ENCODE results near the gene FAHD2B. TPM values are rescaled to one million over a fixed set of nuclear protein-coding genes. Genes with fewer than 3 reads are reported as not detected.
"Not testable (repeated sequence)": the region's sequence is repeated elsewhere in the genome, so short reads cannot be mapped to it uniquely, and the experiment has no call there.

FAHD2B gene, protein sequence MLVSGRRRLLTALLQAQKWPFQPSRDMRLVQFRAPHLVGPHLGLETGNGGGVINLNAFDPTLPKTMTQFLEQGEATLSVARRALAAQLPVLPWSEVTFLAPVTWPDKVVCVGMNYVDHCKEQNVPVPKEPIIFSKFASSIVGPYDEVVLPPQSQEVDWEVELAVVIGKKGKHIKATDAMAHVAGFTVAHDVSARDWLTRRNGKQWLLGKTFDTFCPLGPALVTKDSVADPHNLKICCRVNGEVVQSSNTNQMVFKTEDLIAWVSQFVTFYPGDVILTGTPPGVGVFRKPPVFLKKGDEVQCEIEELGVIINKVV
- 10 to 100 TPM; 20.9 to 21.5 TPM for total RNA-seq
- polyA plus RNA-seq: 18.5 TPM

DNA sequence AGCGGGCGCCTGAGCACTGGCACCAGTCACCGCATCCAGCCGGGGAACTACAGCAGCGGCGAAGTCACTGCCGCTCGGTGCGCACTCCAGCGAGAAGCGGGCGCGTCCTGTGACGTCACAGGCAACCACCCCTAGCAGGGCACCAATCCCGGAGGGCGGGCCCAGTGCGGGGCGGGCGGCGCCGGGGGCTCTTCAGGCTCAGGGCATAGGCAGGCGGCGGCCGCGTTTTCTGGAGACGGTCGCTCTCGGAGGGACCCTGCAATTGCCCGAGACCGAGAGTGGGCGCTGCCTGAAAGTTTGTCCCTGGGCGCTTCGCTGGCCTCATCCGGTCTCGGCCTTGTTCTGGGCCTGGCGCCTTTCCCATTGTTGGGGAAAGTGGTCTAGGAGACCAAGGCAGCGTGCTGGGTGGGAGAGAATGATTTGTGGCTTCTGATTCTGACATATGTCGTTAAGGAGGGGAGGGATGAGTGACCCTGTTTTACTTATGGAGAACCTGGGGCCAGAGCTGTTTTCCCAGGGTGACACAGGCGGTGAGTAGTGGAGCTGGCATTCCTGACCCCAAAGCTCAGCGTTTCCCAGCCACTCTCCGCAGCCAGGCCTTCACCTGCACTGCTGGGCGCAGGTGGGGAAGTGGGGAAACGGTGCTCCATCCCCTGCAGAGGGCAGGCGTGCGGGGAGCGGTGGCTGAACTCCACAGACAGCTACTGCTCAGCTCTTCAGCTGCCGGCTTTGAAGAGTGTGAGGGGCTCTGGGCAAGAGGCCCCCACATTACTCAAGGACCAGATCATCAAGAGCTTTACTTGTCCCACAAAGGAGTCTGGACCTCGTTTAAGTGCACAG is at the start of gene FAHD2B:
Gene FAHD2B (minus strand): TSS at position 111 of the 840 bp plus-strand sequence. CDS start 3,176 bp downstream, outside the sequence.
- Mint-ChIP-seq H3K4me1 (peaks cover 8 to 19% (median 10%) of the 10 kb centered on the region in 3 donors), H3K4me3 (peak within 1 kb of the TSS; percentile 70 to 86 (median 80)), H3K27me3 (peaks cover 12 to 15% of the 10 kb centered on the region in 2 donors), H3K27ac (peak within 1 kb of the TSS; percentile 71 to 90 (median 86))
- POLR2A ChIA-PET; H3K36me3 ChIP-seq (ENCODE audit: insufficient read depth, low read length); H3K4me1 ChIP-seq (ENCODE audit: insufficient read depth, low read length); H3K9me3 Mint-ChIP-seq; H3K36me3 Mint-ChIP-seq; H3K27ac ChIP-seq (ENCODE audit: low read depth, low read length); H3K27me3 ChIP-seq (ENCODE audit: insufficient read depth, low read length, poor library complexity, severe bottlenecking); H3K4me3 ChIP-seq (ENCODE audit: low read length); H3K9me3 ChIP-seq (ENCODE audit: low read length): not testable (repeated sequence)
- peak; percentile 73 to 91 (median 80) for DNase-seq
- CTCF ChIA-PET: interaction anchor here (1.8 kb wide), 1 partner anchor 18 kb away, joined by 6 read pairs; the partner anchor contains the start of gene ANKRD36

DNA sequence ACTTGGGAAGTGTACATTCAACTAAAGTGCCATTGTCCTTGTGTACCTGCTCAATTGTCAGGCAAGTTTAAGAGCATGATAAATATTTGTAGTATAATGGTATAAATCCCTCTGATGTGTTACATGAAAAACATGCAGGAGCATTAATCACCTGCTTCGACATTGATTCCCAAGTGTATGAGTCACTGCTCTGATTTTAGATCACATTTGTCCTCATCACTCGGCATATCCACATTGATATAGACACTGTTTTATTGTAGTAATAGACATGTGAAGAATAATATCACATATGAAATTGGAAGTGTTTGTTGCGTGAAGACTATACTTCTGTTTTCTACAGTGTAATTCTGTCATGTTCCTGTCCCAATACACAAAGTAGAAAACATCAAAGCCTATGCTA is 49.3 kb upstream of the FAHD2B start:
- peaks cover 0 to 53% (median 22%) of the 10 kb centered on the region in 3 donors for H3K36me3 Mint-ChIP-seq
- H3K9me3 ChIP-seq (ENCODE audit: low read length); H3K27me3 ChIP-seq (ENCODE audit: insufficient read depth, low read length, poor library complexity, severe bottlenecking); H3K27me3 Mint-ChIP-seq; H3K27ac ChIP-seq (ENCODE audit: low read depth, low read length); H3K9me3 Mint-ChIP-seq; DNase-seq; H3K4me1 ChIP-seq (ENCODE audit: insufficient read depth, low read length); CTCF ChIA-PET; H3K4me3 Mint-ChIP-seq; H3K27ac Mint-ChIP-seq; H3K4me1 Mint-ChIP-seq; H3K36me3 ChIP-seq (ENCODE audit: insufficient read depth, low read length); H3K4me3 ChIP-seq (ENCODE audit: low read length): not testable (repeated sequence)
- POLR2A ChIA-PET: interaction anchor here (0.6 kb wide), 1 partner anchor 991 kb away, joined by 3 read pairs; no protein-coding TSS in a partner anchor

DNA sequence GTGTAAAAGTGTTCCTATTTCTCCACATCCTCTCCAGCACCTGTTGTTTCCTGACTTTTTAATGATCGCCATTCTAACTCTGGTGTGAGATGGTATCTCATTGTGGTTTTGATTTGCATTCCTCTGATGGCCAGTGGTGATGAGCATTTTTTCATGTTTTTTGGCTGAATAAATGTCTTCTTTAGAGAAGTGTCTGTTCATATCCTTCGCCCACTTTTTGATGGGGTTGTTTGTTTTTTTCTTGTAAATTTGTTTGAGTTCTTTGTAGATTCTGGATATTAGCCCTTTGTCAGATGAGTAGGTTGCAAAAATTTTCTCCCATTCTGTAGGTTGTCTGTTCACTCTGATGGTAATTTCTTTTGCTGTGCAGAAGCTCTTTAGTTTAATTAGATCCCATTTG is 34.4 kb upstream of the FAHD2B start:
- H3K27me3 Mint-ChIP-seq; H3K9me3 Mint-ChIP-seq; CTCF ChIA-PET; H3K27ac Mint-ChIP-seq; H3K27ac ChIP-seq (ENCODE audit: low read depth, low read length); H3K27me3 ChIP-seq (ENCODE audit: insufficient read depth, low read length, poor library complexity, severe bottlenecking); H3K36me3 ChIP-seq (ENCODE audit: insufficient read depth, low read length); POLR2A ChIA-PET; H3K4me3 ChIP-seq (ENCODE audit: low read length); H3K4me1 ChIP-seq (ENCODE audit: insufficient read depth, low read length); DNase-seq; H3K4me3 Mint-ChIP-seq; H3K9me3 ChIP-seq (ENCODE audit: low read length): not testable (repeated sequence)
- Mint-ChIP-seq H3K36me3 (peaks cover 12 to 31% (median 12%) of the 10 kb centered on the region in 3 donors), H3K4me1 (peaks cover 0 to 10% (median 5%) of the 10 kb centered on the region in 3 donors)

DNA sequence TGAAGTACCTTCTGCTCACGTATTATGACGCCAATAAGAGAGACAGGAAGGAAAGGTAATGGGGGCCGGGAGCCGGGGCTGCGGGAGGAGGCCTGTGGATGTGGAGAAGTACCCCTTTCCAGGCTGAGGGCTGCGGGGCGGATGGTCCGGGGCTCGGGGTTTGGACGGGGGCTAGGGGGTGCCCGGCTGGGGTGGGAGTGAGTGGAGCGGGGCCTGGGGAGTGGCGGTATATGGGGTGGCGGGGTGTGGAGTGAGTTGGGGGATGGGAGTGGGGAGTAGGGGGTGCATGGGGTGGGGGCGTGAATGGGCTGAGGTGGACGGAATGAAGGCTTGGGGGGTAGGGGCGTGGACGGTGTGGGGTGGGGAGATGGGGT is 19.2 kb upstream of the FAHD2B start:
- CTCF ChIA-PET: interaction anchor here (1.5 to 2.9 kb wide), 3 partner anchors 151 to 321 kb away, joined by 3 to 21 read pairs (median 8); no protein-coding TSS in a partner anchor
- H3K27ac ChIP-seq (ENCODE audit: low read depth, low read length): peak overlapping the region; percentile 72
- not testable (repeated sequence) for H3K4me1 Mint-ChIP-seq; H3K4me1 ChIP-seq (ENCODE audit: insufficient read depth, low read length); H3K36me3 ChIP-seq (ENCODE audit: insufficient read depth, low read length); H3K9me3 Mint-ChIP-seq; H3K27me3 ChIP-seq (ENCODE audit: insufficient read depth, low read length, poor library complexity, severe bottlenecking); H3K9me3 ChIP-seq (ENCODE audit: low read length)
- Mint-ChIP-seq H3K4me3 (peak overlapping the region; percentile 98 to 100 (median 99)), H3K36me3 (peaks cover 0 to 11% (median 0%) of the 10 kb centered on the region in 3 donors), H3K27ac (peak overlapping the region; percentile 94 to 99 (median 98)), H3K27me3 (peaks cover 6 to 17% of the 10 kb centered on the region in 2 donors)
- peak overlapping the region; percentile 62 for H3K4me3 ChIP-seq (ENCODE audit: low read length)
- peak in 2 of 5 donors; percentile 1 to 50 for DNase-seq
- POLR2A ChIA-PET: interaction anchor here (1.3 kb wide), 1 partner anchor 256 kb away, joined by 4 read pairs; the partner anchor contains the start of gene ANKRD39

DNA sequence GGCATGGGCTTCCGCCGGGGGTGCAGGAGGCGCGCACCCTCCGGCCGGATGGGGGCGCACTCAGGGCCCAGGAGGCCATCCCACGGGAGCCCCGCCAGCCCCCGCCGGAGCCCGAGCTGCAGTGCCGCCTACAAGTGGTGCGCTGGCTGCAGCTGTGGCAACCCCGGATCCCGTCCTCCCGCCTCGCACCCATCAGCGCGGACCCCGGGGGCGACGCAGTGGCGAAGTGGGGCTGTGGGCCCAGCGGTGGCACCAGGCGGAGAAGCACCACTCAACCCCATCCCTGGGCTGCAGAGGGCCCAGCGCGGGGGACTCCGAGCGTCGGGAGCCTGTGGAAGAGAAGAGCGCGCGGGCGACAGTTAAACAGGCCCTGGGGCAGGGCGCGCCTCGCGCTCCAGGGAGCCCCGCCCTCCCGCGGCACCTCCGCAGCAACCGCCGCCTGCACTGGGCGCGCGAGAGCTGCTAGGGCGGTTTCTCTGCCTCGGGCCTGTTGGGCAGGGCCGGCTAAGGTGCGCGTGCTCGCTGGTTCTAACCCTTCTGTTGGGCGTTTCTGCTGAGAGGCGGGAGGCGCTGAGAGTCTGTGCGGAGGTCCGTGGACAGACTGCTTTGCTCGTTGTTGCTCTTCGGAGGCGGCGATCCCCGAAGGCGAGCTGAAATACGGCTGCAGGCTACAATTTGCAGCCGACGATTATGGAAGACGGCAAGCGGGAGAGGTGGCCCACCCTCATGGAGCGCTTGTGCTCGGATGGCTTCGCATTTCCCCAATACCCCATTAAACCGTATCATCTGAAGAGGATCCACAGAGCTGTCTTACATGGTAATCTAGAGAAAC is 18.6 kb upstream of the FAHD2B start, which contains the start of gene ANKRD36:
Gene ANKRD36 (plus strand): TSS at position 104 of the 832 bp plus-strand sequence. CDS start 587 bp downstream, at position 691.
- H3K27me3 Mint-ChIP-seq: peaks cover 11 to 22% of the 10 kb centered on the region in 2 donors
- not testable (repeated sequence) for H3K36me3 ChIP-seq (ENCODE audit: insufficient read depth, low read length); H3K9me3 Mint-ChIP-seq; H3K27me3 ChIP-seq (ENCODE audit: insufficient read depth, low read length, poor library complexity, severe bottlenecking); H3K4me1 ChIP-seq (ENCODE audit: insufficient read depth, low read length); H3K4me1 Mint-ChIP-seq; H3K9me3 ChIP-seq (ENCODE audit: low read length)
- ChIA-PET POLR2A (interaction anchor here (1.3 to 1.6 kb wide), 2 partner anchors 150 to 255 kb away, joined by 4 to 8 read pairs; partner anchors contain the start of gene ANKRD39), CTCF (interaction anchor here (0.7 to 2.9 kb wide), 13 partner anchors 9 to 515 kb away, joined by 3 to 22 read pairs (median 4); partner anchors contain the start of gene ANKRD39)
- H3K27ac Mint-ChIP-seq: peak within 1 kb of the TSS; percentile 94 to 99 (median 98)
- peak within 1 kb of the TSS; percentile 98 to 100 (median 99) for H3K4me3 Mint-ChIP-seq
- peak; percentile 76 to 90 (median 86) for DNase-seq
- Histone ChIP-seq H3K27ac (ENCODE audit: low read depth, low read length) (peak within 1 kb of the TSS; percentile 72), H3K4me3 (ENCODE audit: low read length) (peak within 1 kb of the TSS; percentile 83)
- peaks cover 0 to 11% (median 0%) of the 10 kb centered on the region in 3 donors for H3K36me3 Mint-ChIP-seq

DNA sequence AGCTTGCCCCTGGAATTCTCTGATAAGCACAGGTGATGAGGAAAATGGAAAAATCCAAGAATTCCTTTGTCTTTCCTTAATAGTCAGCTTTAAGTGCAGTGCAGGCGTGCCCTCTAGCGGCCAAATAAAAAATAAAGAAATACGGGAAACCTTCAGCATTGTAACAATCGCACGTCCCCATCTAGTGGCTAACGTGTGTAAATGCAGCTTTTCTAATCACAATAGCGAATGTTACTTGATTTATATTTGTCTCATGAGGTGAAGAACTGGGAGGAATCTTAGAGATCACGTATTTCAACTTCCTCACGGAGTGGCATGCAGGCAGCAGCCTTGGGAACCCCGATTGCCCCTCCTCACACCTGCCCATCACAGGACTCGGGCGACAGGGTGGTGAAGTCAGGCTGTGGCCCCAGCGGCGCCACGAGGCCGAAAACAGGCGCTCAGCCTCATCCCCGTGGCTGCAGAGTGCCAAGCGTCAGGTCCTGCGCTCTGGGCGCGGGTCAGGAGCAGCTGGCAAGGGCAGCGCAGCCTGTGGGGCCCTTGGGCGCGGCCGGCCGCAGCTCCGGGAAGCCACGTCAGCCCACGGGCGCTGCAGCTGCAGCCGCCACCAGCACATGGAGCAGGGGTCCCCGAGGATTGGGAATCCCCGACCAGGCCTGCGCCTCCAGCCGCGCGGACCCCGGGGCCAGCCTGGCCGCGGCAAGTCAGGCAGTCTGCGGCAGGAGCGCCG is 17.8 kb upstream of the FAHD2B start:
- Mint-ChIP-seq H3K4me3 (peak overlapping the region; percentile 88 to 100 (median 95)), H3K27ac (peak overlapping the region; percentile 85 to 98 (median 94)), H3K27me3 (peaks cover 11 to 22% of the 10 kb centered on the region in 2 donors)
- ChIA-PET CTCF (interaction anchor here (0.7 to 2.9 kb wide), 18 partner anchors 8 to 520 kb away, joined by 3 to 22 read pairs (median 4); partner anchors contain the start of gene ANKRD39), POLR2A (interaction anchor here (0.8 to 1.6 kb wide), 3 partner anchors 149 to 296 kb away, joined by 3 to 8 read pairs (median 4); partner anchors contain the start of genes ANKRD39 and CNNM3)
- Histone ChIP-seq H3K4me3 (ENCODE audit: low read length) (peak overlapping the region; percentile 83), H3K27ac (ENCODE audit: low read depth, low read length) (peak overlapping the region; percentile 61)
- H3K9me3 ChIP-seq (ENCODE audit: low read length); H3K36me3 ChIP-seq (ENCODE audit: insufficient read depth, low read length); H3K4me1 ChIP-seq (ENCODE audit: insufficient read depth, low read length); H3K4me1 Mint-ChIP-seq; H3K36me3 Mint-ChIP-seq; H3K27me3 ChIP-seq (ENCODE audit: insufficient read depth, low read length, poor library complexity, severe bottlenecking); H3K9me3 Mint-ChIP-seq: not testable (repeated sequence)
- peak; percentile 40 to 73 (median 66) for DNase-seq

DNA sequence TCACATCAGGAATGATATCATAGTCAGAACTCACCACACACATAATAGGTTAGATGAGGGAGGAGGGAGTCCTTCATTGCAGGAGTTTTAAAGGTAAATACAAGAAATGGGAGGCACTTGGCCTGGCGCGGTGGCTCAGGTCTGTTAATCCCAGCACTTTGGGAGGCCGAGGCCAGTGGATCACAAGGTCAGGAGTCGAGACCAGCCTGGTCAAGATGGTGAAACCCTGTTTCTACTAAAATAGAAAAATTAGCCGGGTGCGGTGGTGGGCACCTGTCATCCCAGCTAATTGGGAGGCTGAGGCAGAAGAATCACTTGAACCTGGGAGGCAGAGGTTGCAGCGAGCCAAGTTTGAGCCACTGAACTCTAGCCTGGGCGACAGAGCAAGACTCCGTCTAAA is 16.6 kb upstream of the FAHD2B start:
- H3K9me3 Mint-ChIP-seq; H3K4me1 ChIP-seq (ENCODE audit: insufficient read depth, low read length); H3K9me3 ChIP-seq (ENCODE audit: low read length); H3K27ac ChIP-seq (ENCODE audit: low read depth, low read length); H3K36me3 Mint-ChIP-seq; H3K4me3 ChIP-seq (ENCODE audit: low read length); POLR2A ChIA-PET; DNase-seq; H3K4me1 Mint-ChIP-seq; H3K36me3 ChIP-seq (ENCODE audit: insufficient read depth, low read length); H3K27me3 ChIP-seq (ENCODE audit: insufficient read depth, low read length, poor library complexity, severe bottlenecking): not testable (repeated sequence)
- peak overlapping the region in 1 of 8 donors; percentile 63 for H3K27ac Mint-ChIP-seq
- CTCF ChIA-PET: interaction anchor here (1.0 to 2.9 kb wide), 4 partner anchors 150 to 518 kb away, joined by 3 to 22 read pairs (median 7); partner anchors contain the start of gene ANKRD39
- peaks cover 11 to 31% of the 10 kb centered on the region in 2 donors for H3K27me3 Mint-ChIP-seq
- peak overlapping the region in 2 of 7 donors; percentile 29 to 34 for H3K4me3 Mint-ChIP-seq
